OCI-LY7 (cell line): ENCODE data around the gene SEZ6L. TPM values are rescaled to one million over a fixed set of nuclear protein-coding genes. Genes with fewer than 3 reads are reported as not detected.

ENCODE experiments used
- BruUV-seq: library from RNA; stranded (reverse); fragments of 400-500 nt; replicated peaks from 2 replicates; lab custom pipeline; 2021; lab: Mats Ljungman, UMichigan
- CTCF ChIA-PET: fragments of 300-600 bp; sonication (Branson Sonifier 250); formaldehyde crosslinking; loops from one replicate; lab custom pipeline; 2022; ENCODE audit warnings: antibody characterized with exemption; ENCODE audit not compliant: unreplicated experiment; lab: Charles Lee
- POLR2A ChIA-PET: fragments of 300-600 bp; sonication (Branson Sonifier 250); formaldehyde crosslinking; loops from one replicate; lab custom pipeline; 2022; ENCODE audit warnings: antibody characterized with exemption; lab: Charles Lee
- DNase-seq: peaks from one replicate; pipeline ENCODE4 v3.0.0-alpha.2; 2015; ENCODE audit warnings: low spot score
- H2AFZ ChIP-seq: fragments of 200-600 bp; sonication (generic), shearing (Covaris generic); 2 replicates; pipeline ENCODE4 v1.6.1; 2014; ENCODE audit warnings: mild to moderate bottlenecking, antibody characterized with exemption, low read length, moderate library complexity
- H3K27ac ChIP-seq: fragments of 200-600 bp; sonication (generic); 2 replicates; pipeline ENCODE4 v1.5.1; 2014; ENCODE audit warnings: mixed run types, low read depth, mild to moderate bottlenecking, moderate library complexity, low read length, inconsistent platforms; ENCODE audit not compliant: poor library complexity, severe bottlenecking
- H3K36me3 ChIP-seq: fragments of 200-600 bp; sonication (generic); 2 replicates; pipeline ENCODE4 v1.6.1; 2014; ENCODE audit warnings: mild to moderate bottlenecking, antibody characterized with exemption, low read length, moderate library complexity, mixed read lengths; ENCODE audit not compliant: insufficient read depth
- H3K4me1 ChIP-seq: fragments of 200-600 bp; sonication (generic); 2 replicates; pipeline ENCODE4 v1.5.1; 2014; ENCODE audit warnings: mild to moderate bottlenecking, low read length; ENCODE audit not compliant: insufficient read depth, poor library complexity, severe bottlenecking
- H3K4me2 ChIP-seq: fragments of 200-600 bp; sonication (generic); 2 replicates; pipeline ENCODE4 v1.6.1; 2014; ENCODE audit warnings: mild to moderate bottlenecking, low read length
- H3K4me3 ChIP-seq: fragments of 200-600 bp; sonication (generic); 2 replicates; pipeline ENCODE4 v1.5.1; 2014; ENCODE audit warnings: mild to moderate bottlenecking, low read depth, low read length; ENCODE audit not compliant: poor library complexity, severe bottlenecking
- H3K79me2 ChIP-seq: fragments of 200-600 bp; sonication (generic); 2 replicates; pipeline ENCODE4 v1.6.1; 2016; ENCODE audit warnings: low read depth, mild to moderate bottlenecking, low read length, moderate library complexity, mixed read lengths; ENCODE audit not compliant: insufficient read depth
- H3K9me2 ChIP-seq: fragments of 200-600 bp; sonication (generic); 2 replicates; pipeline ENCODE4 v1.6.1; 2016; ENCODE audit warnings: mild to moderate bottlenecking, low read length, mixed read lengths; ENCODE audit not compliant: insufficient read depth
- H3K9me3 ChIP-seq: fragments of 200-600 bp; sonication (generic); 2 replicates; pipeline ENCODE4 v1.6.1; 2014; ENCODE audit warnings: mild to moderate bottlenecking, mixed run types, low read length, mixed read lengths
- H4K20me1 ChIP-seq: fragments of 200-600 bp; sonication (generic); 2 replicates; pipeline ENCODE4 v1.6.1; 2014; ENCODE audit warnings: mild to moderate bottlenecking, antibody characterized with exemption, low read length, moderate library complexity, mixed read lengths; ENCODE audit not compliant: insufficient read depth
- CTCF ChIP-seq: fragments of 200-600 bp; sonication (generic); conservative IDR thresholded peaks from 2 replicates; pipeline ENCODE4 v1.5.1; 2014; ENCODE audit warnings: mild to moderate bottlenecking, antibody characterized with exemption, low read length, moderate library complexity, mixed read lengths
- EZH2phosphoT487 ChIP-seq: fragments of 200-600 bp; sonication (generic); IDR thresholded peaks from 2 replicates; pipeline ENCODE4 v1.6.1; 2018; ENCODE audit warnings: low read depth, borderline replicate concordance, mild to moderate bottlenecking, mixed run types, antibody characterized with exemption, low read length, moderate library complexity, mixed read lengths
- intact Hi-C: fragments of 100-400 bp; cut with micrococcal nuclease; formaldehyde crosslinking; loops from one replicate; pipeline ENCODE4 v1.10.0; 2022; ENCODE audit not compliant: unreplicated experiment
- total RNA-seq, 2 experiments: library from RNA; depleted of rRNA in 1 of 2; stranded (reverse); fragments of >200 nt in 1 of 2; shearing (Covaris generic) in 1 of 2; gene quantifications; 2 replicates each; pipeline ENCODE4 v1.2.3, GENCODE V29; 2014 to 2022

Gene SEZ6L
- total RNA-seq, 2 experiments from 2014 or later = not detected

DNA sequence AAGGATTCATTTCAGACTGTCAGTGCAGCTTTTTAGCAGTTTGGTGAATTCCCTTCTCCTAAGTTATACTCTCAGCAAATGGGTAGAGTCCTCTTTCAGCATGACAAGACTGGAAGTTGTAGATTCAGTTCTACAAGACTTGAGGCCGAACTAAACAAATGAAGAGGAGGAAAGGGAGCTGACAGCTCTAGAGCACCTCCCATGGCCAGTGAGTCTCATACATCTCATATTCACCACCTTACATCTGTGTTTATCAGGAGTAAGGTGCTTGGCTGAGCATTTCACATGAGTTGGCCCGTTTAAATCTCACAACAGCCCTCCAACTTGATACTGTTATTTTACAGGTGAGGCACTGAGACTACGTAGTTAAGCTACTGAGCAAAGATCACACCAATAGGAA, 30.4 kb downstream of the SEZ6L start:
- Histone ChIP-seq H3K36me3 (no peaks in the 10 kb centered on the region), H3K27ac (no peak overlapping the region), H3K4me2 (no peak overlapping the region), H3K4me1 (no peaks in the 10 kb centered on the region), H2AFZ (no peak overlapping the region), H4K20me1 (no peaks in the 10 kb centered on the region), H3K79me2 (no peaks in the 10 kb centered on the region), H3K9me2 (no peaks in the 10 kb centered on the region), H3K9me3 (no peaks in the 10 kb centered on the region), H3K4me3 (no peak overlapping the region)
- intact Hi-C loops = no loop called here
- TF ChIP-seq CTCF (no peak), EZH2phosphoT487 (no peak)
- ChIA-PET CTCF (no interaction called here), POLR2A (no interaction called here)
- BruUV-seq = no TSS peak
- no peak for DNase-seq

GRCh38 chr22:26202280-26202924, 33.1 kb downstream of the SEZ6L start:
- Histone ChIP-seq H3K4me1 (no peaks in the 10 kb centered on the region), H3K4me3 (no peak overlapping the region), H3K36me3 (no peaks in the 10 kb centered on the region), H3K4me2 (no peak overlapping the region), H2AFZ (no peak overlapping the region), H3K27ac (no peak overlapping the region), H4K20me1 (no peaks in the 10 kb centered on the region), H3K79me2 (no peaks in the 10 kb centered on the region), H3K9me3 (no peaks in the 10 kb centered on the region), H3K9me2 (no peaks in the 10 kb centered on the region)
- no peak for DNase-seq
- no TSS peak for BruUV-seq
- CTCF ChIA-PET = no interaction called here
- POLR2A ChIA-PET = no interaction called here
- intact Hi-C loops = no loop called here
- TF ChIP-seq EZH2phosphoT487 (no peak), CTCF (no peak)

DNA sequence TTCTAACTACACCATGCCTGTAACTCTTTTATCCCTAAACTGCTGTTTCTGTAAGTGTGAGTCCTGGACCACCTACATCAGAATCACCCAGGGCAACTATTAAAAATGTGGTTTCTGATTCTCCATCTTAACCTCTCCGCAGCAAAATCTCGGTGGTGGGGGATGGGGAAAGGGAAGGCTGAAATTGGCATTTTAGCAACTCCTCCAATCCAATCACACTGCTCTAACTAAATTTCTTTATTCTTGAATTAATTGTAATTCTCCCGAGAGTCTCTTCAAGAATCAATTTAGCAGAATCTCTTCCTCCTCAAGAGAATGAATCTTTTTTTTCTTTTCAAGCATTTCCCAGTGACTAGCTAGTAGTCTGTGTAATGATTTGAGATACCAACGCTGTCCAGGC, 36.2 kb downstream of the SEZ6L start:
- Histone ChIP-seq H4K20me1 (no peaks in the 10 kb centered on the region), H3K36me3 (no peaks in the 10 kb centered on the region), H3K9me3 (no peaks in the 10 kb centered on the region), H2AFZ (no peak overlapping the region), H3K4me2 (no peak overlapping the region), H3K27ac (no peak overlapping the region), H3K79me2 (no peaks in the 10 kb centered on the region), H3K9me2 (no peaks in the 10 kb centered on the region), H3K4me3 (no peak overlapping the region), H3K4me1 (no peaks in the 10 kb centered on the region)
- TF ChIP-seq EZH2phosphoT487 (no peak), CTCF (no peak)
- ChIA-PET POLR2A (no interaction called here), CTCF (no interaction called here)
- intact Hi-C loops = no loop called here
- DNase-seq = no peak
- BruUV-seq = no TSS peak
